Measurements from ENCODE around the gene NAA40.

The NAA40 gene

DNA sequence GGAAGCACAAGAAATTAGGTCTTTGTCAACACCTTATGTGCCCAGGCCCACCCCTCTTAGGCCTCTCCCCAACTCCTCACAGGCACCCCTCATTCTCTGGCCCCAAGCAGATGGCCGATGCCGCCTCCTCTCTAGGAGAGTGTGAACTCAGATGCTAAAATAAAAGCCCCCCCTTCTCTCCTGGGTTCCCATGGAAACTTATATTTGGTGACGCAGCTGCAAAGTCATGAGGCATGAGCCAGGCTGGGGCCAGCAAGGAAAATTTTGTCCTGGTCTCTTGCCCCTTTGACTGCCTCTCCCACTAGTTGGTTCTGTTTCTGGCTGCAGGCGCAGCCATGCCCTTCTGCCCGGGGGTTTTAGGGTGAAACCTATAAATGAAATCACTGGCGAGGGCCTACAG is 33.6 kb upstream of the NAA40 start:
- Histone ChIP-seq H3K4me3 (ENCODE audit: low read length in 2 of 2) (no peak overlapping the region), H3K27me3 (ENCODE audit: control insufficient read depth in 2 of 2, insufficient read depth in 2 of 2, low read length in 2 of 2) (no peaks in the 10 kb centered on the region), H3K36me3 (ENCODE audit: control insufficient read depth in 2 of 2, insufficient read depth in 2 of 2, low read length in 2 of 2) (peaks cover 66 to 73% of the 10 kb centered on the region in 2 donors), H3K9ac (ENCODE audit: low read depth in 1 of 2, low read length in 2 of 2) (no peak overlapping the region), H3K9me3 (ENCODE audit: control insufficient read depth in 2 of 2, low read length in 2 of 2) (no peaks in the 10 kb centered on the region), H3K27ac (ENCODE audit: low read depth in 2 of 2, low read length in 2 of 2) (no peak overlapping the region), H3K4me1 (ENCODE audit: control insufficient read depth in 2 of 2, insufficient read depth in 2 of 2, low read length in 2 of 2) (no peaks in the 10 kb centered on the region)

DNA sequence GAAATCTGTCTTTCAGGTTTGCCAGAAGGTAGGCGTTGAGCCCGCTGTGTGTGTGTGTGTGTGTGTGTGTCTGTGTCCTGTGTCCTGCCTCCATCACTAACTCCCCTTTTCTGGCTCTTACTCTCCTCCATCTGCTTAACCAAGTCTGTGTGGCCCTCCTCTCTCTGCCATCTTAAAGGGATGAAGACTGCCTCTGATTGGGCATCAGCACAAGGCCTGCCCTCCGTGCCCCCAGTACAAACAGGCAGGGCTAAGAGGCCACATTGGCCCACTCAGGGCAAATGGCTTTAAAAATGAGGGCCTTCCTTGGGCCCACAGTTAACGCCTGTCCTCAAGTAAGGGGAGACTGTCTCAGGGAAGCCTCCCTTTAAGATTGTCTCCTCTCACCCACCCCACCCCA is 32.7 kb upstream of the NAA40 start:
- no peaks in the 10 kb centered on the region for H3K9me3 ChIP-seq (ENCODE audit: control insufficient read depth in 2 of 2, low read length in 2 of 2)
- H3K27ac ChIP-seq (ENCODE audit: low read depth in 2 of 2, low read length in 2 of 2), result no peak overlapping the region
- H3K9ac ChIP-seq (ENCODE audit: low read depth in 1 of 2, low read length in 2 of 2), result no peak overlapping the region
- H3K27me3 ChIP-seq (ENCODE audit: control insufficient read depth in 2 of 2, insufficient read depth in 2 of 2, low read length in 2 of 2), result no peaks in the 10 kb centered on the region
- H3K4me3 ChIP-seq (ENCODE audit: low read length in 2 of 2), result no peak overlapping the region
- no peaks in the 10 kb centered on the region for H3K4me1 ChIP-seq (ENCODE audit: control insufficient read depth in 2 of 2, insufficient read depth in 2 of 2, low read length in 2 of 2)
- peaks cover 58 to 64% of the 10 kb centered on the region in 2 donors for H3K36me3 ChIP-seq (ENCODE audit: control insufficient read depth in 2 of 2, insufficient read depth in 2 of 2, low read length in 2 of 2)

DNA sequence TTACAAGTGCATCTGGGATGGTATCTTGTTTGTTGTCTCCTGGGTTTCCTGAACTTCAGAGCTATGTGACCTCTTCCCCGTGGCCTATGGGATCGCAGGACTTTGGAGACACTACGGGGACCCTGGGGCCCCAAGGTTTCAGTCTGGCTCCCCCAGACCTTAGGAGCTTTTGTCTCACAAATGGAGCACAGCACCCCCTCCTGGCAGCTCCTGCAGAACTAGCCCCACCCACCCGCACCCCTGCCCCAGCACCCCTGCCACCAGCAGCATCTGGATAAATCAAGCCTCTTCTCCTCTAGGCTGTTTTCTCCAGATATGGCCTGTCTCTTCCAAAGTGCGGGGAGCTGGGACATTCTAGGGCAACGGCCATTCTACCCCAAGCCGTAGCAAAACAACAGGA is 32.2 kb upstream of the NAA40 start:
- Histone ChIP-seq H3K36me3 (ENCODE audit: control insufficient read depth in 2 of 2, insufficient read depth in 2 of 2, low read length in 2 of 2) (peaks cover 55 to 61% of the 10 kb centered on the region in 2 donors), H3K9me3 (ENCODE audit: control insufficient read depth in 2 of 2, low read length in 2 of 2) (no peaks in the 10 kb centered on the region), H3K4me1 (ENCODE audit: control insufficient read depth in 2 of 2, insufficient read depth in 2 of 2, low read length in 2 of 2) (no peaks in the 10 kb centered on the region), H3K27me3 (ENCODE audit: control insufficient read depth in 2 of 2, insufficient read depth in 2 of 2, low read length in 2 of 2) (no peaks in the 10 kb centered on the region), H3K4me3 (ENCODE audit: low read length in 2 of 2) (no peak overlapping the region), H3K27ac (ENCODE audit: low read depth in 2 of 2, low read length in 2 of 2) (no peak overlapping the region), H3K9ac (ENCODE audit: low read depth in 1 of 2, low read length in 2 of 2) (no peak overlapping the region)

DNA sequence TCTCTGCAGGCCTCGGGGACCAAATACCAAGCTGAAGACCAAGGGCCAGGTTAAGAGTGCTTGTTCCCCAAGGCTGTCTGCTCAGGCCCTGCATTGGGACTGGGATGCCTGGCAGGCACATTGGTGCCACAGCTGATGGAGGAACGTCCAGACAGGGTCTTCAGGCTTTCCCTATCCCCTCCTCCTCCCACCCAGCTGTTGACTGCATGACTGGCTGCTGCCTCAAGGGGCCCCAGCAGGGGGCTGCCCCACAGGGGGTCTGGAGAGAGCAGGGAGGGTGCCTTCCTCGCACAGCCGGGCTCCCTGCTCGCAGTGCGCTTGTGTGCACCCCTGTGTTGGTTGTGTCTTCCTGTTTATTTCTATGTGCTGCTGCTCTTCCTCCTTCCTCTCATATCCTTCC is 31.7 kb upstream of the NAA40 start:
- Histone ChIP-seq H3K9me3 (ENCODE audit: control insufficient read depth in 2 of 2, low read length in 2 of 2) (no peaks in the 10 kb centered on the region), H3K27me3 (ENCODE audit: control insufficient read depth in 2 of 2, insufficient read depth in 2 of 2, low read length in 2 of 2) (no peaks in the 10 kb centered on the region), H3K4me3 (ENCODE audit: low read length in 2 of 2) (no peak overlapping the region), H3K27ac (ENCODE audit: low read depth in 2 of 2, low read length in 2 of 2) (no peak overlapping the region), H3K9ac (ENCODE audit: low read depth in 1 of 2, low read length in 2 of 2) (no peak overlapping the region), H3K36me3 (ENCODE audit: control insufficient read depth in 2 of 2, insufficient read depth in 2 of 2, low read length in 2 of 2) (peaks cover 50 to 56% of the 10 kb centered on the region in 2 donors), H3K4me1 (ENCODE audit: control insufficient read depth in 2 of 2, insufficient read depth in 2 of 2, low read length in 2 of 2) (no peaks in the 10 kb centered on the region)

DNA sequence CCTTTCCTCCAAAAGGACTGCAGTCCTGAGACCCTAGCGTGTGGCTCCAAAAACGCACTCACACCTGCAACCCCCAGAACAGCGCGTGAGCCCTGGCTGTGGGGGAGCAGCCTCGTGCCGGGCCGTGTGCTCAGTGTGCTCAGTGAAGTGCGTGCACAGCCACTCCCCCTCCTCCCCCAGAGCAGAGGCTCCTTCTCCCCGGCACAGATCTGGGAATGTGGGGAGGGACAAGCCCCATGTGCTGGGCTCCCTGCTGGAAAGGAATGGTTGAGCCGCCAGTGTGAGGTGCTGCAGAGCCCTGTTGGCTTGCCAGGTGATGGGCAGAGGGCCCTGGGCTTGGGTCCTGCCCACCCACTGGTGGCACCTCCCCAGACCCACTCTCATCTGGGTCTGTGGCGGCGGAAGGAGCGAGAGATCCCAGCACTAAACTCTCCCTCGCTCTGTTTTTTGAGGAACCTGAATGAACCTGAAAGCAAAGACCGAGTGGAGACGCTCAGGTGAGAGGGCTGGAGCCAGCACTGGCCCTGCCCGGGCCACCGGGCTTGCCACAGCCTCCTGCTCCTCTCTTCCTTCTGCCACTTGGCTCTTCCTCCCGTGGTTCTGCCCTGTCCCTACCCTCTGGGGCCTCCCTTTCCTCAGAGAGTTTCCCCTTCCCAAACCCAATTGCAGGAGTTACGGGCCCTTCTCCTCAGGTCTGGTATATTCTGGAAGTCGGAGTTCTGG is 30.8 kb upstream of the NAA40 start:
- H3K4me1 ChIP-seq (ENCODE audit: control insufficient read depth in 2 of 2, insufficient read depth in 2 of 2, low read length in 2 of 2), result no peaks in the 10 kb centered on the region
- no peaks in the 10 kb centered on the region for H3K9me3 ChIP-seq (ENCODE audit: control insufficient read depth in 2 of 2, low read length in 2 of 2)
- H3K9ac ChIP-seq (ENCODE audit: low read depth in 1 of 2, low read length in 2 of 2), result no peak overlapping the region
- no peaks in the 10 kb centered on the region for H3K27me3 ChIP-seq (ENCODE audit: control insufficient read depth in 2 of 2, insufficient read depth in 2 of 2, low read length in 2 of 2)
- no peak overlapping the region for H3K4me3 ChIP-seq (ENCODE audit: low read length in 2 of 2)
- H3K36me3 ChIP-seq (ENCODE audit: control insufficient read depth in 2 of 2, insufficient read depth in 2 of 2, low read length in 2 of 2), result peaks cover 41 to 47% of the 10 kb centered on the region in 2 donors
- H3K27ac ChIP-seq (ENCODE audit: low read depth in 2 of 2, low read length in 2 of 2), result no peak overlapping the region

DNA sequence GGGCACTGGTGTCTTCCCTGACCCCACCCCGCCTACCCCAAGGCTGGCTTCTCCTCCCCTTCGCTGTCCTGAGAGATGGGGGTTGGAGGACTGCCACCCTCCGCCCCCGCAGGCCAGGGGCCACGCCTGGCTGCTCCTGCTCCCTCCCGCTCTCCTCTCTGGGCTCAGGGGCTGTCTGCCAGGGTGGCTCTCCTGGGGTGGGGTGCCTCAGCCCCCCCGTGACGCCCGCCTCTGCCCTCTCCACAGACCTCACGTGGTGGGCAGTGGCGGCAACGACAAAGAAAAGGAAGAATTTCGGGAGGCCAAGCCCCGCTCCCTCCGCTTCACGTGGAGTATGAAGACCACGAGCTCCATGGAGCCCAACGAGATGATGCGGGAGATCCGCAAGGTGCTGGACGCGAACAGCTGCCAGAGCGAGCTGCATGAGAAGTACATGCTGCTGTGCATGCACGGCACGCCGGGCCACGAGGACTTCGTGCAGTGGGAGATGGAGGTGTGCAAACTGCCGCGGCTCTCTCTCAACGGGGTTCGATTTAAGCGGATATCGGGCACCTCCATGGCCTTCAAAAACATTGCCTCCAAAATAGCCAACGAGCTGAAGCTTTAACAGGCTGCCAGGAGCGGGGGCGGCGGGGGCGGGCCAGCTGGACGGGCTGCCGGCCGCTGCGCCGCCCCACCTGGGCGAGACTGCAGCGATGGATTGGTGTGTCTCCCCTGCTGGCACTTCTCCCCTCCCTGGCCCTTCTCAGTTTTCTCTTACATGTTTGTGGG is 30.0 kb upstream of the NAA40 start:
- H3K9me3 ChIP-seq (ENCODE audit: control insufficient read depth in 2 of 2, low read length in 2 of 2), result no peaks in the 10 kb centered on the region
- no peak overlapping the region for H3K27ac ChIP-seq (ENCODE audit: low read depth in 2 of 2, low read length in 2 of 2)
- H3K4me1 ChIP-seq (ENCODE audit: control insufficient read depth in 2 of 2, insufficient read depth in 2 of 2, low read length in 2 of 2), result no peaks in the 10 kb centered on the region
- peaks cover 34 to 39% of the 10 kb centered on the region in 2 donors for H3K36me3 ChIP-seq (ENCODE audit: control insufficient read depth in 2 of 2, insufficient read depth in 2 of 2, low read length in 2 of 2)
- H3K27me3 ChIP-seq (ENCODE audit: control insufficient read depth in 2 of 2, insufficient read depth in 2 of 2, low read length in 2 of 2), result no peaks in the 10 kb centered on the region
- no peak overlapping the region for H3K9ac ChIP-seq (ENCODE audit: low read depth in 1 of 2, low read length in 2 of 2)
- no peak overlapping the region for H3K4me3 ChIP-seq (ENCODE audit: low read length in 2 of 2)

DNA sequence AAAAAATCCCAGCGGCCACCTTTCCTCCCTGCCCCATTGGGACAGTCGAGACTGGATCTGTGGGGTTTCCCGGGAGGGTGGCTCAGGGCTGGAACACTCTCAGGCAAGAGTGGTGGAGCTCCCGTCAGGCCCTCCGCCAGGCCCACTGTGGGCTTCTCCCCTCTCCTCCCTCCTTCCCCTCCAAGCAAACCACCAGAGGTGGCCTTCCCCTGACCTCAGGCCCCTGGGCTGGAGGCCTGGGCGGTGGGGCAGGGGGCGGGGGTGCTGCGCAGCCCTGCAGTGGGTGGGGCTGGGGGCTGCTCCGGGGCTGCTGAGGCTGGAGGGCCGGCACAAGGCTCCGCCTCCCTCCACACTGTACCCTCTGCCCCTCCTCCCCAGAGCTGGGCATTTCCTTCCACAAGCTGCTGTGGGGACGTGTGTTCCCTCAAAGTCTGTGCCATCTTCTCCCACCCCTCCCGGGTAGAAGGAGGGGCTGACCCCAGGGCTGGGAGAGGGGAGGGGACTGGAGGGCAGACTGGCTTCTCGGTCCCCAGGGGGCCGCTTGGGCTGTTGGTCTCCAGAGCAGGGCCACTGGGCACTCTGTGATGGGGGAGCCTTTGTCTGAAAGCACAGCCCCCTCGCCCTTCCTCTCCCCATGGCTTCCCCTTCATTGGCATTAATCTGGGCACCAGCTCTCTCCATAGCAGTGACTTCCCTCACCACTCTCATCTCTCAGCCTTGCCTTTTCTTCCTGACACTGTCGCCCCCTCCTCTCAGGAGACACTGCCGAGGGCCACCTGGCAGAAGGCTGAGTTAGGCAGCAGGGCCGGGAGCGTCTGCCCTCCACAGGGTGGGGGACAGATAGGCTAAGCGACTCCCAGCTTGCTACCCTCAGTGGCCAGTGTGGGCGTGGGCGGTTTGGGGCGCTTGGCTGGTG is 29.0 kb upstream of the NAA40 start:
- H3K4me1 ChIP-seq (ENCODE audit: control insufficient read depth in 2 of 2, insufficient read depth in 2 of 2, low read length in 2 of 2), result no peaks in the 10 kb centered on the region
- peaks cover 24 to 29% of the 10 kb centered on the region in 2 donors for H3K36me3 ChIP-seq (ENCODE audit: control insufficient read depth in 2 of 2, insufficient read depth in 2 of 2, low read length in 2 of 2)
- H3K27me3 ChIP-seq (ENCODE audit: control insufficient read depth in 2 of 2, insufficient read depth in 2 of 2, low read length in 2 of 2), result no peaks in the 10 kb centered on the region
- no peaks in the 10 kb centered on the region for H3K9me3 ChIP-seq (ENCODE audit: control insufficient read depth in 2 of 2, low read length in 2 of 2)
- no peak overlapping the region for H3K27ac ChIP-seq (ENCODE audit: low read depth in 2 of 2, low read length in 2 of 2)
- no peak overlapping the region for H3K9ac ChIP-seq (ENCODE audit: low read depth in 1 of 2, low read length in 2 of 2)
- no peak overlapping the region for H3K4me3 ChIP-seq (ENCODE audit: low read length in 2 of 2)

DNA sequence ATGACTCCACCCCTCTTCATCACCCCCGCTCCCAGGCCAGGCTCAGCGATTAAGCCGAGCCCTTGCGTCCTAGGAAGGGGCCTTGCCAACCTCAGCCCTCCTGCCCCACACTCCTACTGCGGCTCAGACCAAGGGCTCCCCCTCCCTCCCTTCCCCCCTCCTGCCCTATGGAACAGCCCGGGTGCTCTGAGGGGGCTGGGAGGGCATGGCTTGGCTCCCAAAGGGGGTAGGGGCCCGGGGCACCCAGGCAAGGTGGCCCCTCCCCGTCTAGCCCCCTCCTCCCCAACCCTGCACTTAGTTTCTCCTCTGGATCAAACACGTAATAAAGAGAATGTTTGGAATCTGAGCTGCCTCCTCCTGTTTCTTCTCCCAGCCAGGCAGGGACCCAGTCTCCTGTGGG is 28.1 kb upstream of the NAA40 start:
- Histone ChIP-seq H3K27me3 (ENCODE audit: control insufficient read depth in 2 of 2, insufficient read depth in 2 of 2, low read length in 2 of 2) (no peaks in the 10 kb centered on the region), H3K4me1 (ENCODE audit: control insufficient read depth in 2 of 2, insufficient read depth in 2 of 2, low read length in 2 of 2) (no peaks in the 10 kb centered on the region), H3K9me3 (ENCODE audit: control insufficient read depth in 2 of 2, low read length in 2 of 2) (no peaks in the 10 kb centered on the region), H3K4me3 (ENCODE audit: low read length in 2 of 2) (no peak overlapping the region), H3K27ac (ENCODE audit: low read depth in 2 of 2, low read length in 2 of 2) (no peak overlapping the region), H3K9ac (ENCODE audit: low read depth in 1 of 2, low read length in 2 of 2) (no peak overlapping the region), H3K36me3 (ENCODE audit: control insufficient read depth in 2 of 2, insufficient read depth in 2 of 2, low read length in 2 of 2) (peaks cover 20 to 21% of the 10 kb centered on the region in 2 donors)

DNA sequence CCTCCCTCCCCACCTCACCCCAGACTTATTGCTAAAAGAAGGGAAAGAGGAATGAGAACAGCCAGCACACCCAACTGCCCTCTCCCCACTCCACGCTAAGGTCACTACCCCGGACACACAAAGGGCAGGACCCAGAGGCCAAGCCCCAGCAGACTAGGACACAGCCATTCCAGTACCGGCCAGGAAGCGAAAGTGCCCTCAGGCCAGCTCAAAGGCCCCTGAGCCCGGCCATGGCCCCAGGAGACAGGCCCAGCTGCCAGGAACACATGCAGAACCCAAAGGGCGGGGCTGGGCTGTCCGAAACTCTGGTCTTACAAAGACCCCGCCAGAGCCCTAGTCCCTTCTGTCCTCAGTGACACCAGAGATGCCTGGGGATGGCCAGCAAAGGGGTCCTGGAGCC is 27.4 kb upstream of the NAA40 start:
- Histone ChIP-seq H3K9ac (ENCODE audit: low read depth in 1 of 2, low read length in 2 of 2) (no peak overlapping the region), H3K27ac (ENCODE audit: low read depth in 2 of 2, low read length in 2 of 2) (no peak overlapping the region), H3K4me1 (ENCODE audit: control insufficient read depth in 2 of 2, insufficient read depth in 2 of 2, low read length in 2 of 2) (peaks cover 1 to 6% of the 10 kb centered on the region in 2 donors), H3K27me3 (ENCODE audit: control insufficient read depth in 2 of 2, insufficient read depth in 2 of 2, low read length in 2 of 2) (no peaks in the 10 kb centered on the region), H3K4me3 (ENCODE audit: low read length in 2 of 2) (no peak overlapping the region), H3K36me3 (ENCODE audit: control insufficient read depth in 2 of 2, insufficient read depth in 2 of 2, low read length in 2 of 2) (peaks cover 17 to 18% of the 10 kb centered on the region in 2 donors), H3K9me3 (ENCODE audit: control insufficient read depth in 2 of 2, low read length in 2 of 2) (no peaks in the 10 kb centered on the region)

DNA sequence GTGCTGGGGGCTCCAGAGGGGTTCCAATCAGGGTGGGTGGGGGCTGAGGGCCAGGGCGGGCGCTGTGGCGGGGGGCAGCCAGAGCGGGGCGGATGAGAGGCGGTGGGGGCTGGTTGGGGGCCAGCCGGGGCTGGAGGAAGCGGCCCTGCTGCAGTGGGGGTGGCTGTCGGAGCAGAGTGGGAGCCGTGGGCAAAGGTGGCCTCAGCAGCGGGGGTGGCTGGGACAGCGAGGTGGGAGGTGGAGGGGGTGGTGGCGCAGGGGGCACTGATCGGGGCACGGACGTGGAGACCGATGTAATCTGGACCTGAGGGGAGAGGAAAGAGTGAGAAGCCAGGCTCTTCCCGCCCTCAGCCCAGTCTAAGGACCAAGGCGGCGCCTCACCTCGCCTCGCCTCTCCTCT is 26.9 kb upstream of the NAA40 start:
- Histone ChIP-seq H3K9me3 (ENCODE audit: control insufficient read depth in 2 of 2, low read length in 2 of 2) (no peaks in the 10 kb centered on the region), H3K36me3 (ENCODE audit: control insufficient read depth in 2 of 2, insufficient read depth in 2 of 2, low read length in 2 of 2) (peaks cover 17 to 18% of the 10 kb centered on the region in 2 donors), H3K27ac (ENCODE audit: low read depth in 2 of 2, low read length in 2 of 2) (no peak overlapping the region), H3K9ac (ENCODE audit: low read depth in 1 of 2, low read length in 2 of 2) (no peak overlapping the region), H3K4me1 (ENCODE audit: control insufficient read depth in 2 of 2, insufficient read depth in 2 of 2, low read length in 2 of 2) (peaks cover 3 to 8% of the 10 kb centered on the region in 2 donors), H3K4me3 (ENCODE audit: low read length in 2 of 2) (no peak overlapping the region), H3K27me3 (ENCODE audit: control insufficient read depth in 2 of 2, insufficient read depth in 2 of 2, low read length in 2 of 2) (no peaks in the 10 kb centered on the region)

All from mucosa of rectum (tissue), 2 donors.